PC-9 (cell line): ENCODE measurements around the gene IL1A.

Experiments
- EZH2 ChIP-seq: fragments of 200-600 bp; sonication (generic); IDR thresholded peaks from 2 replicates; pipeline ENCODE4 v1.8.0; 2017; ENCODE audit warnings: antibody characterized with exemption, low read depth
- TF ChIP-seq, protein P1 (sequence below): fragments of 200-600 bp; sonication (generic); conservative IDR thresholded peaks from 2 replicates; pipeline ENCODE4 v1.6.1; 2017; ENCODE audit warnings: mixed run types, antibody characterized with exemption, mild to moderate bottlenecking, moderate library complexity

GRCh38 chr2:112765251-112765650, 19.0 kb downstream of the IL1A start:
- TF ChIP-seq, protein P1, sequence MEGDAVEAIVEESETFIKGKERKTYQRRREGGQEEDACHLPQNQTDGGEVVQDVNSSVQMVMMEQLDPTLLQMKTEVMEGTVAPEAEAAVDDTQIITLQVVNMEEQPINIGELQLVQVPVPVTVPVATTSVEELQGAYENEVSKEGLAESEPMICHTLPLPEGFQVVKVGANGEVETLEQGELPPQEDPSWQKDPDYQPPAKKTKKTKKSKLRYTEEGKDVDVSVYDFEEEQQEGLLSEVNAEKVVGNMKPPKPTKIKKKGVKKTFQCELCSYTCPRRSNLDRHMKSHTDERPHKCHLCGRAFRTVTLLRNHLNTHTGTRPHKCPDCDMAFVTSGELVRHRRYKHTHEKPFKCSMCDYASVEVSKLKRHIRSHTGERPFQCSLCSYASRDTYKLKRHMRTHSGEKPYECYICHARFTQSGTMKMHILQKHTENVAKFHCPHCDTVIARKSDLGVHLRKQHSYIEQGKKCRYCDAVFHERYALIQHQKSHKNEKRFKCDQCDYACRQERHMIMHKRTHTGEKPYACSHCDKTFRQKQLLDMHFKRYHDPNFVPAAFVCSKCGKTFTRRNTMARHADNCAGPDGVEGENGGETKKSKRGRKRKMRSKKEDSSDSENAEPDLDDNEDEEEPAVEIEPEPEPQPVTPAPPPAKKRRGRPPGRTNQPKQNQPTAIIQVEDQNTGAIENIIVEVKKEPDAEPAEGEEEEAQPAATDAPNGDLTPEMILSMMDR, result no peak
- TF ChIP-seq EZH2, result no peak
